ENCODE results near the gene UBL5. TPM values are rescaled to one million over a fixed set of nuclear protein-coding genes. Genes with fewer than 3 reads are reported as not detected.

Gene UBL5
- total RNA-seq, 6 experiments from 2014 or later = 152 to 303 (median 168) TPM

DNA sequence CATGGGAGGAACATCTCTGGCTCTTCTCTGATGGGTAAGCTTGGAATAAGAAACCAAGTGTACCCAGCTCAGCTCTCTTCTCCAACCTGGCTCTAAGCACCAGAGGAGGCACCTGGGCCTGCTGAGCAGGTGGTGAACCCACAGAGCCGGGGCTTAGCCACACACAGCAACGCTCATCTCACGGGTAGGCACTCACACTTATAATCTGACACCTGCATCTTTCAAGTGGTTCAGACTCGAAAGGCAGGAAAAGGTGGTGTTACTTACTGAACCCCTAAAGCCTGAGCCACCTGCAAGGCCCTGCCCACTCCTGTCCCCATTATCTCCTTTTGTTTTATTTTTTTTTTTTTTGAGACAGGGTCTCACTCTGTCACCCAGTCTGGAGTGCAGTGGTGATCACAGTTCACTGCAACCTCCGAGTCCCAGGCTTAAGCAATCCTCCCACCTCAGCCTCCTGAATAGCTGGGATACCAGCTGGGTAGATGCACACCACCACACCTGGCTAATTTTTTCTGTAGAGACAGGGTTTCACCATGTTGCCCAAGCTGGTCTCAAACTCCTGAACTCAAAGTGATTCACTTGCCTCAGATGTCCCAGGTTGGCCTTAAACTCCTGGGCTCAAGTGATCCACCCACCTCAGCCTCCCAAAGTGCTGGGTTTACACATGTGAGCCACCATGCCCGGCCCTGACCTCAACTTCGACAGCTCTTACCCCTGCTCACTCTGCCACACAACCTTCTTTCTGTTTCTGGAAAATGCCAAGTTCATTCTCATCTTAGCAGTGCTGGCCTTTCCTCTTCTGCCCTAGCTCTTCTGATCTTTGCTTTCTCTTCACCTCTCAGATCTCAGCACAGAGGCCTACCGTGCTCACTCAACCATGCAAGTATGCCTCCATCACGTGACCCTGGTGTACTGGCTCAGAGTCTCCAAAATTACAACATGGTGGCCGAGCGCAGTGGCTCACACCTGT is 18.6 kb upstream of the UBL5 start:
- ATAC-seq (peak in 2 of 4 donors; percentile 32 to 38), DNase-seq (no peak)
- TF ChIP-seq POLR2A (IDR thresholded peaks at IDR 0.05) = no peak
- TF ChIP-seq, protein P1, sequence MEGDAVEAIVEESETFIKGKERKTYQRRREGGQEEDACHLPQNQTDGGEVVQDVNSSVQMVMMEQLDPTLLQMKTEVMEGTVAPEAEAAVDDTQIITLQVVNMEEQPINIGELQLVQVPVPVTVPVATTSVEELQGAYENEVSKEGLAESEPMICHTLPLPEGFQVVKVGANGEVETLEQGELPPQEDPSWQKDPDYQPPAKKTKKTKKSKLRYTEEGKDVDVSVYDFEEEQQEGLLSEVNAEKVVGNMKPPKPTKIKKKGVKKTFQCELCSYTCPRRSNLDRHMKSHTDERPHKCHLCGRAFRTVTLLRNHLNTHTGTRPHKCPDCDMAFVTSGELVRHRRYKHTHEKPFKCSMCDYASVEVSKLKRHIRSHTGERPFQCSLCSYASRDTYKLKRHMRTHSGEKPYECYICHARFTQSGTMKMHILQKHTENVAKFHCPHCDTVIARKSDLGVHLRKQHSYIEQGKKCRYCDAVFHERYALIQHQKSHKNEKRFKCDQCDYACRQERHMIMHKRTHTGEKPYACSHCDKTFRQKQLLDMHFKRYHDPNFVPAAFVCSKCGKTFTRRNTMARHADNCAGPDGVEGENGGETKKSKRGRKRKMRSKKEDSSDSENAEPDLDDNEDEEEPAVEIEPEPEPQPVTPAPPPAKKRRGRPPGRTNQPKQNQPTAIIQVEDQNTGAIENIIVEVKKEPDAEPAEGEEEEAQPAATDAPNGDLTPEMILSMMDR (IDR thresholded peaks at IDR 0.05) = no peak
- H3K4me1 ChIP-seq = no peaks in the 10 kb centered on the region
- no peaks in the 10 kb centered on the region for H3K27me3 ChIP-seq
- no peak overlapping the region for H3K4me3 ChIP-seq
- peaks cover 0 to 46% (median 12%) of the 10 kb centered on the region in 4 donors for H3K36me3 ChIP-seq
- no peaks in the 10 kb centered on the region for H3K9me3 ChIP-seq
- 80% methylated on average over 8 of the region's 11 CpGs for WGBS (ENCODE audit: insufficient coverage, low coverage, low lambda C conversion rate, missing lambda C conversion rate)
- no peak overlapping the region for H3K27ac ChIP-seq
- intact Hi-C loops (cut with DNase I) = no loop called here

DNA sequence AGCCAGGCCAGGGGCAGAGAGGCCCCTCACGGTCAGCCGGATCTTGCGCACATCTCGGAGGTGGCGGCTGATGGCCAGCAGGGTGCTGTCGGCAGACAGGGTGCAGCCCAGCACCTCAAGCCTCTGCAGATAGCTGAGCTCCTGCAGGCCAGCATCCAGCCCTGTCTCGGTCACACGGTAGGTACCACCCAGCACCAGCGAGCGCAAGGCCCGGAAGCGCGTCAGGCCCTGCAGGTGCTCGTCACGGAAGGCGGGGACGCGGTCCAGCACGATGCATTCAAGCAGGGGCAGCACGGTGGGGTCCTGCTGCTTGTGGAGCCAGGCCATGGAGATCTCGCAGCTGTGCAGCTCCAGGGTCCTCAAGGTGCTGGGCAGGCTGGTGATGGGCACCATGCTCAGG is 16.6 kb upstream of the UBL5 start:
- H3K27ac ChIP-seq = no peak overlapping the region
- H3K36me3 ChIP-seq = peaks cover 0 to 46% (median 12%) of the 10 kb centered on the region in 4 donors
- no peaks in the 10 kb centered on the region for H3K9me3 ChIP-seq
- no peak for DNase-seq
- H3K4me1 ChIP-seq = peaks cover 0 to 4% (median 0%) of the 10 kb centered on the region in 4 donors
- ATAC-seq = peak in 1 of 4 donors; percentile 32
- no peak overlapping the region for H3K4me3 ChIP-seq
- WGBS (ENCODE audit: insufficient coverage, low coverage, low lambda C conversion rate, missing lambda C conversion rate) = no CpG with 5 or more reads among the region's 21 CpGs
- H3K27me3 ChIP-seq = no peaks in the 10 kb centered on the region
- intact Hi-C loops (cut with DNase I) = no loop called here
- TF ChIP-seq POLR2A (IDR thresholded peaks at IDR 0.05) = no peak
- TF ChIP-seq, protein P1 (IDR thresholded peaks at IDR 0.05) = no peak

DNA sequence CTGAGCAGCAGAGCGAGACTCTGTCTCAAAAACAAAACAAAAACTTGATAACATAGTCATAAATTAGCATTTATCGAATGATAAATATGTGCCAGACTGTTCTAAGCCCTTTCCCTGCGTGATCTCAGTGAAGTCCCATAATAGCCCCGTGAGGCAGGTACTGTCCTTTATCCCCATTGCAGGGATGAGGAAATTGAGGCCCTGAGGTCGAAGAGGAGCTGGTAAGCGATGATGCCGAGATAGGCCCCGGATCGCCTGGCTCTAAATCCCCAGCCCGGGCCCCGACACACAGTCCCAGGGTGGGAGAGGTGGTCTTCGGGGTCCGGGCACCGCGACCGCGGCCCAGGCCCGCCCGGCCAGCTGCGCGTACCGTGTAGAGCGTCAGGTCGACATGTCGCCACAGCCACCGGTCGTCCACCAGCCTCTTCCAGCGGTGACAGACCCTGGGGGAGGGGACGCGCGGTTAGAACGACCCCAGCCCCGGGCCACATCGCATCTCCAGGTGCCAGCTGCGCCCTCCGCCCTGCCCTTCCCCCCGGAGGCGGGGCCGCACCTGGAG is 9.5 kb upstream of the UBL5 start:
- peaks cover 0 to 19% (median 3%) of the 10 kb centered on the region in 4 donors for H3K4me1 ChIP-seq
- TF ChIP-seq POLR2A (IDR thresholded peaks at IDR 0.05) = no peak
- TF ChIP-seq, protein P1 (IDR thresholded peaks at IDR 0.05) = no peak
- 22% methylated on average over 7 of the region's 39 CpGs for WGBS (ENCODE audit: insufficient coverage, low coverage, low lambda C conversion rate, missing lambda C conversion rate)
- intact Hi-C loops (cut with DNase I) = no loop called here
- no peaks in the 10 kb centered on the region for H3K9me3 ChIP-seq
- peak overlapping the region; percentile 95 to 100 (median 98) for H3K4me3 ChIP-seq
- H3K27me3 ChIP-seq = no peaks in the 10 kb centered on the region
- DNase-seq (no peak), ATAC-seq (no peak)
- peaks cover 0 to 8% (median 0%) of the 10 kb centered on the region in 4 donors for H3K36me3 ChIP-seq
- H3K27ac ChIP-seq = peak overlapping the region; percentile 54 to 82 (median 81)

DNA sequence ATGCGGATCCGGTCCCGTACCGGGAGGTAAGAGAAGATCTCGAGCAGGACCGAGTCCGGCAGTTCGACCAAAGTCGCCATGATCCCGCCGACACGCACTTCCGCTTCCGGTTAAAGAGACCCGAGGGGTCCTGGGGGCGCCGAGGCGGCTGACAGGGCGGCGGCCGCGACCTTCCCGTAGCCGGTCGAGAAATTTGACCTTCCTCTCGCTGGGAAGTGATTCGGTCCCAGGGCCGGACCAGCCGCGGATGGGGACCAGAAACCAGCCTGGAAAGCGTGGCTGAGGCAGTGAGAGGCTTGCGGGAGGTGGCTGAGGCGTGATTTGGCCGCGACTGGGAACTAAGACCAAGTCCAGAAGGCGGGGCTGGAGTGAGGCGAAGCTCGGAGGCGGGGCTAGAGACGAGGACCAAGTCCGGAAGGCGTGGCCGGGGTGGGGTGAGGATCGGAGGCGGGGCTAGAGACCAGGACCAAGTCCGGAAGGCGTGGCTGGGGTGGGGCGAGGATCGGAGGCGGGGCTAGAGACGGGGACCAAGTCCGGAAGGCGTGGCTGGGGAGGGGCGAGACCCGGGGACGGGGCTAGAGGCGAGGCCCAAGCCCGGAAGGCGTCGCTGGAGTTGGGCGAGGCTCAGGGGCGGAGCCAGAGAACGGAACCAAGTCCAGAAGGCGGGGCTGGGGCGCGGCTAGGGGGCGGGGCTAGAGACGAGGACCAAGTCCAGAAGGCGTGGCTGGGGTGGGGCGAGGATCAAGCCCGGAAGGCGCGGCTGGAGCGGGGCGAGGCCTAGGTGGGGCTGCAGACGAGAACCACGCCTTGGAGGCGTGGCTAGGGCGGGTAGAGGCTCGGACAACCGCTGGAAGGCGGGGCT is 8.8 kb upstream of the UBL5 start, which contains the start of gene FBXL12:
Gene FBXL12, minus strand, starts transcription at position 346 of the 862 bp plus-strand sequence. Its CDS starts 266 bp downstream, at position 80.
- H3K36me3 ChIP-seq = peaks cover 0 to under 1% (median 0%) of the 10 kb centered on the region in 4 donors
- no peaks in the 10 kb centered on the region for H3K9me3 ChIP-seq
- peaks cover 0 to 19% (median 3%) of the 10 kb centered on the region in 4 donors for H3K4me1 ChIP-seq
- WGBS (ENCODE audit: insufficient coverage, low coverage, low lambda C conversion rate, missing lambda C conversion rate) = under 1% methylated on average over 51 of the region's 82 CpGs
- intact Hi-C loops (cut with DNase I) = no loop called here
- peak within 1 kb of the TSS; percentile 95 to 100 (median 98) for H3K4me3 ChIP-seq
- TF ChIP-seq, protein P1 (IDR thresholded peaks at IDR 0.05) = no peak
- peak; percentile 80 for TF ChIP-seq POLR2A (IDR thresholded peaks at IDR 0.05)
- ATAC-seq (peak; percentile 90 to 96 (median 92)), DNase-seq (peak; percentile 100)
- no peaks in the 10 kb centered on the region for H3K27me3 ChIP-seq
- peak within 1 kb of the TSS; percentile 54 to 82 (median 81) for H3K27ac ChIP-seq

All from right lobe of liver (tissue), 6 donors.